Adrenal gland (tissue), 12 donors: ENCODE data around the gene KLHL36. TPM values are rescaled to one million over a fixed set of nuclear protein-coding genes. Genes with fewer than 3 reads are reported as not detected.

Source experiments
- DNase-seq, 7 donors: peaks; one replicate each; pipeline ENCODE4 v3.0.0-alpha.2; 2019 to 2020
- H3K27ac ChIP-seq, 5 donors: fragments of 200-600 bp; sonication (generic) in 4 of 5; 1 replicate in 3 of 5; 2 replicates in 2 of 5; pipeline versions ENCODE4 v1.5.1 to v1.8.0; 2016 to 2020; ENCODE audit warnings: mild to moderate bottlenecking in 1 of 5
- H3K27me3 ChIP-seq: fragments of 200-600 bp; 2 replicates; pipeline ENCODE4 v1.8.0; 2021
- H3K36me3 ChIP-seq, 2 donors: fragments of 200-600 bp; replicated peaks in 1 of 2; 1 replicate in 1 of 2; 2 replicates in 1 of 2; pipeline versions ENCODE4 v1.5.1 to v1.8.0; 2018 to 2022
- H3K4me1 ChIP-seq, 2 donors: fragments of 200-600 bp; replicated peaks in 1 of 2; 1 replicate in 1 of 2; 2 replicates in 1 of 2; pipeline versions ENCODE4 v1.5.1 to v1.8.0; 2018 to 2021
- H3K4me3 ChIP-seq, 4 donors: fragments of 200-600 bp; sonication (generic) in 3 of 4; one replicate each; pipeline ENCODE4 v1.5.1; 2016 to 2018
- H3K9me3 ChIP-seq, 3 donors: fragments of 200-600 bp; sonication (generic) in 1 of 3; replicated peaks in 1 of 3; 1 replicate in 2 of 3; 2 replicates in 1 of 3; pipeline versions ENCODE4 v1.5.1 to v1.8.0; 2016 to 2021
- POLR2A ChIP-seq, 2 donors: fragments of 450-650 bp; IDR thresholded peaks; one replicate each; pipeline ENCODE4 v1.6.1; 2017; ENCODE audit warnings: antibody characterized with exemption in 2 of 2, mild to moderate bottlenecking in 2 of 2, moderate library complexity in 1 of 2
- WGBS, 4 donors: extraction: QIAGEN DNeasy Blood & Tissue Kit in 2 of 4; methylation state at CpG; one replicate each; pipeline versions ENCODE4 v1.1.5 to v1.1.7; 2013 to 2017; 5-methylcytosine and 5-hydroxymethylcytosine counted together
- intact Hi-C, 2 donors: fragments of 100-400 bp; cut with DNase I; formaldehyde crosslinking; loops; one replicate each; pipeline versions ENCODE4 v1.14.1 to v1.15.0; 2022 to 2023
- polyA plus RNA-seq, 3 donors: library from polyadenylated mRNA; stranded (reverse); fragments of 200-250 nt in 2 of 3; fragments of 350-450 nt in 1 of 3; fragmentation: Illumina TruSeq in 1 of 3; extraction: RNeasy Lipid Tissue Mini Kit (QIAGEN cat#74804) in 1 of 3; gene quantifications; one replicate each; pipeline ENCODE4 v1.2.3, GENCODE V29; 2013 to 2014
- total RNA-seq, 9 donors: library from RNA; depleted of rRNA in 4 of 9; stranded (reverse); fragments of >200 nt in 4 of 9; fragments of 120-200 nt in 1 of 9; fragmentation: NEBNext Ultra II Directional in 1 of 9; extraction: Animal tissue kit (Norgen Biotek cat#: 25700) in 1 of 9; gene quantifications; one replicate each; pipeline versions ENCODE4 v1.1.0 to v1.2.4, GENCODE V29; 2013 to 2023
- TF ChIP-seq, protein P1 (sequence below), 6 experiments: fragments of 450-650 bp in 4 of 6; fragments of 200-600 bp in 2 of 6; sonication (generic) in 1 of 6; IDR thresholded peaks; 1 replicate in 5 of 6; 2 replicates in 1 of 6; pipeline versions ENCODE4 v1.5.1 to v1.8.0; 2016 to 2021; ENCODE audit warnings: antibody characterized with exemption in 6 of 6, mild to moderate bottlenecking in 2 of 6, moderate library complexity in 1 of 6
- donor health status: healthy with polysubstance abuse.
- donor health status: Bipolar disorder and iron deficiency.
- donor health status: DM: yes; HTN: yes; CAD: no.
- donor health status: DM: no; HTN: no; CAD: no.
- donor health status: DM: no; HTN: no; CAD: no.
- donor health status: DM: yes; HTN: yes; CAD: no.

KLHL36 gene
- total and polyA plus RNA-seq, 12 donors: 10.7 to 81.6 (median 54.7) TPM

DNA sequence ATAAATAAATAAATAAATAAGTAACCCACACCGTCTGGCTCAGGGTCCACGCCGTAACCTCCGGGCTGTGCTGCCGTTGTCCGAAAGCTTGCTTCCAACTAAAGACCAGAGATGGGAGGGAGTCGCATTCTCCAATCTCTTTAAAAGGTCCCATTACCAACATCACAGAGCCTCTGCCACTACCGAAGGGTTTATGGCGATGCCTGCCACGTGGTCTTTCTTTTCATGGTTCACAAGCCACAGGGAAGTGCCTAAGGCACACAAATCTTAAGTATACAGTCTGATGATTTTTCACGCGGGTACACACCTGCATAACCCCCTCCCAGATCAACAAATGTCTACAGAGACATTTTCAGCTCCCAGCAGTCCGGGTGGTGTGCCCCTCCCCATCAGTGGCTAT, 31.8 kb upstream of the KLHL36 start:
- WGBS, 4 donors: 27 to 54% (median 47%) methylated on average over 13 of the region's 13 CpGs
- intact Hi-C loops: loop anchor here in 1 of 2 donors (5.0 kb wide), 1 partner anchor 104 kb away; no protein-coding TSS in a partner anchor
- H3K4me1 ChIP-seq: peaks cover 0 to 44% of the 10 kb centered on the region in 2 donors

DNA sequence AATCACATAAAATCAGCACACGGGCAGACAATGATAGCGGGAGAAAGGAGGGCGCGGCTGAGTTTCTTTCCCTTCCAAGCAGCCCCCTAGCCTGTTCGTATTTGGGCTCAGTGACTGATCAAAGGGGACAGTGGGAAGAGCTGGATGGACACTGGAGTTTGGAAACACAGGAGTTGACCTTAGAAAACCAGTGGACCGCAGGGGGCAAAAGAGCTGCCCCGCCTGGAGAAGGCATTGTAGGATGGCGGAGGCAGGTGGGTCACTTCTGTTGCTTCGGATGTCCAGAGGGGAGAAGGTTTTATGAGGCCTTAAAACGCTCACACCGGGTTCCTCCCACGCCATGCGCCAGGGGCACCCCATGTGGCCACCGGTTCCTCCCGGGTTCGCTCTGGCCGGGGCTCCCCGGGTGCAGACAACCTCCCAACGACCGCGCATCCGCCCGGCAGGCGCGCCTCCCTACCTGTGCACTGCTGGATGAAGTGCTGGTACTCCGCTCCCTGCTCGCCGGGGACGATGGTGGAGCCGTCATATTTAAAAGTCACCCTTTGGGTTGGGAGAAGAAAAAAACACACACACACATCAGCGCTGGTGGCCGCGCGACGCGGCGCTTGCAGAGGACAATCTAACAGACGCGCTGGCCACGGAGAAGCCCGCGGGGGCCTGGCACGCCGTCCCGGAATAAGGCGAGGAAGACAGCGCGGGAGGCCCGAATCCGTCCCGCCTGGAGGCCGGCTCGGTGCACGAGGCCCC, 31.1 kb upstream of the KLHL36 start:
- H3K4me1 ChIP-seq: peaks cover 0 to 37% of the 10 kb centered on the region in 2 donors
- WGBS, 4 donors: 6 to 26% (median 7%) methylated on average over 13 to 54 of the region's 54 CpGs

More for the DNA sequence above, 31.8 kb upstream of the KLHL36 start:
- no peak for TF ChIP-seq POLR2A (IDR thresholded peaks at IDR 0.05)
- TF ChIP-seq, protein P1, sequence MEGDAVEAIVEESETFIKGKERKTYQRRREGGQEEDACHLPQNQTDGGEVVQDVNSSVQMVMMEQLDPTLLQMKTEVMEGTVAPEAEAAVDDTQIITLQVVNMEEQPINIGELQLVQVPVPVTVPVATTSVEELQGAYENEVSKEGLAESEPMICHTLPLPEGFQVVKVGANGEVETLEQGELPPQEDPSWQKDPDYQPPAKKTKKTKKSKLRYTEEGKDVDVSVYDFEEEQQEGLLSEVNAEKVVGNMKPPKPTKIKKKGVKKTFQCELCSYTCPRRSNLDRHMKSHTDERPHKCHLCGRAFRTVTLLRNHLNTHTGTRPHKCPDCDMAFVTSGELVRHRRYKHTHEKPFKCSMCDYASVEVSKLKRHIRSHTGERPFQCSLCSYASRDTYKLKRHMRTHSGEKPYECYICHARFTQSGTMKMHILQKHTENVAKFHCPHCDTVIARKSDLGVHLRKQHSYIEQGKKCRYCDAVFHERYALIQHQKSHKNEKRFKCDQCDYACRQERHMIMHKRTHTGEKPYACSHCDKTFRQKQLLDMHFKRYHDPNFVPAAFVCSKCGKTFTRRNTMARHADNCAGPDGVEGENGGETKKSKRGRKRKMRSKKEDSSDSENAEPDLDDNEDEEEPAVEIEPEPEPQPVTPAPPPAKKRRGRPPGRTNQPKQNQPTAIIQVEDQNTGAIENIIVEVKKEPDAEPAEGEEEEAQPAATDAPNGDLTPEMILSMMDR (IDR thresholded peaks at IDR 0.05): no peak
- Histone ChIP-seq H3K4me3 (peak overlapping the region in 2 of 4 donors; percentile 59 to 89), H3K36me3 (peaks cover 0 to 4% of the 10 kb centered on the region in 2 donors), H3K27ac (no peak overlapping the region), H3K9me3 (no peaks in the 10 kb centered on the region), H3K27me3 (no peaks in the 10 kb centered on the region)
- no peak for DNase-seq

DNA sequence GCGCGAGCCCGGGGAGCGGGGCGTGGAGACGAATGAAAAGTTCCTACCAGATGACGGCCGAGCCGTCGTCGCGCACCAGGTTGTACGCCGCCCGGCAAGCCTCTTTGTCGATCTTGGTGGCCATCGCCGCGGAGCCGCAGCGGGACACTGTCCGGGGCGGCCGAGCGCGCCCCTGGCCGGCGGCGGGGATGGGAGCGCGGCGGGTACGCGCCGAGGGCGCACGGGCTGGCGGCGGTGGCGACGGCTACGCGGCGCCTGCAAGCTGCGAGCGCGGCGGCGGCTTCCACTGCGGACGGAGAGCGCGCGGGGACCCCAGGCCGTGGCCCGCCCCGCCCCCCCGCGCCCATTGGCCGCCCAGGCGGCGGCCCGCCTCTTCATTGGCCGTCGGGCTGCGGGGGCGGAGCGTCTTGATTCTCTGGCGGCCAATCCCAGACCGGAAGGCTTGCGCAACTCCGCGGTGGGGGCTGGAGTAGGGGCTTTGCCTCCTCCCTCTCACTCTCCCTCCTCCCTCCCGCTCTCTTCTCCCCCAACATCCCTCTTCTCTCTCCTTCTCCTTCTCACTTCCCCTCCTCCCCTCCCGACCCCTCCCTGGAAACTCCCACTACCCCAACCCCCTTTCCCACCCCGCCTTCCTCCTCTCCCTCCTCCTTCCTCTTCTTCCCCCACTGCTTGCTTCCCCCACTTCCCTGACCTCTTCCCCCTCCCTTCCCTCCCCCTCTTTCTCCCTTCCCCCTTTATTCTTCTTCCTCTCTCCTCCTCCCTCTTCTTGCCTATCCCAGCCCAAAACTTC, 30.3 kb upstream of the KLHL36 start, which contains the start of gene COTL1:
COTL1 (minus strand) TSS at position 288 of the 790 bp plus-strand sequence; CDS start at position 124, 164 bp downstream.
- 0 to 1% (median 0%) methylated on average over 8 to 75 of the region's 76 CpGs for WGBS, 4 donors
- intact Hi-C loops: loop anchor here in 1 of 2 donors (5.0 kb wide), 1 partner anchor 106 kb away; no protein-coding TSS in a partner anchor

More for the DNA sequence above, 31.1 kb upstream of the KLHL36 start:
- peak in 2 of 7 donors; percentile 40 to 64 for DNase-seq
- Histone ChIP-seq H3K9me3 (no peaks in the 10 kb centered on the region), H3K27me3 (no peaks in the 10 kb centered on the region), H3K27ac (peak overlapping the region in 3 of 5 donors; percentile 60 to 89 (median 69)), H3K36me3 (peaks cover 0 to 4% of the 10 kb centered on the region in 2 donors), H3K4me3 (peak overlapping the region in 3 of 4 donors; percentile 44 to 89 (median 59))
- TF ChIP-seq POLR2A (IDR thresholded peaks at IDR 0.05): no peak
- TF ChIP-seq, protein P1 (IDR thresholded peaks at IDR 0.05): no peak
- intact Hi-C loops: loop anchor here in 1 of 2 donors (5.0 kb wide), 1 partner anchor 105 kb away; no protein-coding TSS in a partner anchor

More for the DNA sequence above, 30.3 kb upstream of the KLHL36 start, which contains the start of gene COTL1:
- peak; percentile 96 to 98 (median 97) for DNase-seq
- no peaks in the 10 kb centered on the region for H3K27me3 ChIP-seq
- peaks cover 0 to 36% of the 10 kb centered on the region in 2 donors for H3K4me1 ChIP-seq
- peak within 1 kb of the TSS in 3 of 4 donors; percentile 44 to 89 (median 59) for H3K4me3 ChIP-seq
- H3K9me3 ChIP-seq: no peaks in the 10 kb centered on the region
- peaks cover 0 to 4% of the 10 kb centered on the region in 2 donors for H3K36me3 ChIP-seq
- peak within 1 kb of the TSS in 3 of 5 donors; percentile 60 to 89 (median 69) for H3K27ac ChIP-seq
- TF ChIP-seq, protein P1 (IDR thresholded peaks at IDR 0.05): no peak
- peak; percentile 74 to 78 for TF ChIP-seq POLR2A (IDR thresholded peaks at IDR 0.05)
